NCI-H524 treated with DMSO at 0.1 percent for 48 hours (cell line): Measurements from ENCODE around the gene FBLL1.
"Not testable (repeated sequence)": the region's sequence is repeated elsewhere in the genome, so short reads cannot be mapped to it uniquely, and the experiment has no call there.

Experiments used
- DNase-seq: peaks from one replicate; lab custom pipeline; 2025; lab: John Stamatoyannopoulos, UW

The FBLL1 gene

DNA sequence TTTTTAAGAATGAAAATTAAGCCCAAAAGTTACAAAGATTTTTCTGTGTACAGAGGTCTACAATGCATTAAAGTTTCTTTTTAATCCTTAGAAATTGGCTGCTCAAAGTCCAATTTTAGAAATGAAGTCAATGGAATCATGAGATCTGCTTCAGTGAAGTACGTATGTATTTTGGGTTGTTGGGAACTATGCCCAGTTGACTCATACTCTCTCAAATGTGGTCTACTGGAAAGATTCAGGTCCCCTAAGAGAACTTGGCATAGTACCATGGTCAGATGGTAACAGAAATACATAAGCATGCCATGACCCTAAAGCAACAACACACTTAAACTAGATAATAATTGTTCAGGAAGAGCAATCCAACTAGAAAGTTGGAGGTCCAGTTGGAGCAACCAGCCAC lies 23.0 kb downstream of the FBLL1 start:
- no peak for DNase-seq

DNA sequence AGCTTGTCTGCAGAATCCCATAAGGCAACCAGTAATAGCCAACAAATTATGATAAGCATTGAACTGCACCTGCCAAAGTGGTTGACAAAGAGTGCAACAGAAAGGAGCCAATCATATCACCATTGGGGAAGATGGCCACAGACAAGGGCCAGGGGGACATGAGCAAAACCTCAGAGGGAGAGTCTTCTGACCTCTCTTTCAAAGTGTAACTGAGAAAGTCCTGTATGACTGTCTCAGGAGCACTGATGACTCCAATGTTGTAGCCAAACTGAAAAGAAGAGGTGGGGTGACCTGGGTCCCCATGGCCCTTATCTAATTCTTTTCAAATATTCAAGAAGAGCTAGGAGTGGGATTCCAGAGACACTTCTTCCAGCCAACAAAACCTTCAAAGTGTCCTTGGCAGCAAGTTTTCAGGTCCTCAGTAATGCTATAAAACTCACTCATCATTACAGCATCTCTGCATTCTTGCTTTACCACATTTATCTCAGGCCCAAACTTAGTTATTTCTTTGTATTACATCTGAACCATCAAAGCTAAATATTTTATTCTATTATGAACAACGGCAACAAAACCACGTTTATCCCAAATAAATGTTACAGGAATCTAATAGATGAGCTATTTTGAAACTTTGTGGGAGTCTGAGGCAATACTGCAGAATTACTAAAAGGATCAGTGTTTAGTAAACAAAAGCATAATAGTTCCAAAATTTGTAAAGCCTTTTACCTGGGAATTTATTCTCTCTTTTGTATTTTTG lies 24.4 kb downstream of the FBLL1 start:
- DNase-seq, result no peak

DNA sequence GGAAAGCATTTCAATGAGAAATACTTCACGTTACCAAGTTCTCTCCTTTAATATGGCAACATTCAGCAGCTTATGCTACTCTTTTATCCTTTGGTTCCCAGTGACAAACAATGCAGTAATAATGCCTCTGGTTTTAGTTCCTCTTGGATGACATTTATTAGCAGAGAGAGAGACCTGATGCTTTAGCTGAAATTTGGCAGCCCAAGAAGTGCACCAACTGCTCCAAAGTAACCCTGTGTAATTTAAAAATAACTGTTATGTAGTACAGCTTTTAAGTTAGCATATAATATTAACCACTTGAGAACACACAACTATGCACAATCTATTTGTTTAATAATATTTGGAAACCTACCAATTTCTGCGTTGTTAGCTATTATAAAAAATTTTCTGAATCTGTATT lies 28.3 kb downstream of the FBLL1 start:
- no peak for DNase-seq

DNA sequence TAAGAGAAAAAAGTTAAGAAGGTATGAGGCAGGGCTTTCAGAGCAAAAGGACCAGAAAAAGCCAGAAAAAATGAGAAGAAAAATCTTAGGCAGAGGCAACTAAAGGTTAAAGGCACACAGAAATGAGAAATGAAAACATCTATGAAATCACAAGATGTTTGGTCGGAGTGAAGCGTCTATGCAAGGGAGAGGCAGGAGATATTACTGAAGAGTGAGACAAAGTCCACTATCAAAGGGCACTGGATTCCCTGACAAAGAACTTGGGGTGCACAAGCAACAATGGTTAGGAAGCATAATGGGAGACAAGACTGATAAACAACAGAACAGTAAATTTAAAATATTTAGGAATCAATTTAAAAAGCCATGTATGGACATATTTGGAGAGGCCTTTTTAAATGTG lies 33.2 kb downstream of the FBLL1 start:
- DNase-seq, result no peak

DNA sequence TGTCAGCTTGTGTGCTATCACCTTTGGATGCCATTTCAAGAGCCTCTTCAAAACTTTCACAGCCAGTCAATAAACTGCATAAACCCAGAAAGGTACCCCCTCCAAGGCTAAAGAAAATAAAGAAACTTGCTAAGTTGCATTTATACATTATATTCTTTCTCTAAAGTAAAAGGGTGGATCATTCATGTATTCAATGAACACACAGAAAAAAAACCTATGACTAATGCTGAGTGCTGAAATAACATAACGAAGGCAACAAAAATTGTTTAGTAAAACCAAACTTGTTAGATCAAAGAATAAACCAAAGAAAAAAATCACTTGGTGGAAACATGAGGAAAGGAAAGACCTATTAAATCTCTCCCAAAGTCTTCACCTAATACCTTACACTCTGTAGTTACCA lies 34.9 kb downstream of the FBLL1 start:
- DNase-seq, result no peak

DNA sequence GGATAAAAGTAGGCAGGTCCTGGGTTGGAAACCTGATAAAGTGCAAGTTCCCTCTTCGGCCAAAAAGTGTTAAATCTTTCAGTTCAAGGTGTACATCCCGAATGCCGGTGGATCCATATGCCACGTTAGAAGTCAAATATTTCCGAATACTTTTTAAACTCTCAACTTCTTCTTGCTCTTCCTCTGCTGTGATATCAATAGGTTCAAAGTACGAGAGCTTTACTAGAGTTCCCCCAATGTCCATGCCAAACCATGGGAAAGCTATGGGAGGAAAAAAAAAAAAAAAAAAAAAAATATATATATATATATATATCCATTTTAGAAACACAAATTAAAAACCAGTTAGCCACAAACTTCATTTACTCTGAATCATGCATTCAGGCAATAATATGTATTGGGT lies 39.6 kb downstream of the FBLL1 start:
- no peak for DNase-seq

DNA sequence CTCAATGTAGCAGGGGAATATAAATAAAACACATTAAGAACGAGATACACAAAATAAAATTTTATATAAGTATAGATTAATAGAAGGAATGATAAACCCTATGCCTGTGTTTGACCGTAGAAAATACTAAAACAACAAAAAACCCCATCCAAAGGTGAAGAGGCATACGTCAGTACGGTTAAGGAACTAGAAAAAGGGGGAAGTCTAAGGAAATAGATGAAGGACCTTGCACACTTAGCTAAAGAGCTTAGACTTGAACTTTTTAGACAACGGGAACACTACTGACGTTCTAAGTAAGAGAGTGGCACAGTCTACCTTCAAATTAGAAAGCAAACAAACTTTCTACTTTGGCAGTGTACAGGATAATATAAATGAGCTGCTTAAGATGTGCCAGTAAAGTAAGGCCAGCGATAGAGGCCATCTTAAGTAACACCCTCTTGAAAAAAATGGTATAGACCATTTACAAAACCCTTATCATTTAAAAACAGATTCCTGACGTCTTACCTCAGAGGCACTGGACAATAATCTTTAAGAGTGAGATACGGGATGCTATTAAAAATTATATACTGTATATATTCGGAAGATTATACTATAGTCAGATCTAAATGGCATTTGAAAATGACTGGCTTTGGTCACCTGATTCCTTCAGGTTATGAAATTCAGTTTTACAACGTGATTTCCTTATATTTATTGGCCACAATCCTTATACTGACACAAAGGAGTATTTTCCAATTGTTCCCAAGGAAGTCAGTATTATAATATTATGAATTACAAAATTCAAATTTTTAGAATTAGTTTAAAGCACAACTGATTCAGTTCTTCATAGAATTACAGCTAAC lies 41.6 kb downstream of the FBLL1 start:
- DNase-seq, result no peak

DNA sequence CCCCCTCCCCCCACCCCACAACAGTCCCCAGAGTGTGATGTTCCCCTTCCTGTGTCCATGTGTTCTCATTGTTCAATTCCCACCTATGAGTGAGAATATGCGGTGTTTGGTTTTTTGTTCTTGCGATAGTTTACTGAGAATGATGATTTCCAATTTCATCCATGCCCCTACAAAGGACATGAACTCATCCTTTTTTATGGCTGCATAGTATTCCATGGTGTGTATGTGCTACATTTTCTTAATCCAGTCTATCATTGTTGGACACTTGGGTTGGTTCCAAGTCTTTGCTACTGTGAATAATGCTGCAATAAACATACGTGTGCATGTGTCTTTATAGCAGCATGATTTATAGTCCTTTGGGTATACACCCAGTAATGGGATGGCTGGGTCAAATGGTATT lies 44.6 kb downstream of the FBLL1 start:
- not testable (repeated sequence) for DNase-seq

DNA sequence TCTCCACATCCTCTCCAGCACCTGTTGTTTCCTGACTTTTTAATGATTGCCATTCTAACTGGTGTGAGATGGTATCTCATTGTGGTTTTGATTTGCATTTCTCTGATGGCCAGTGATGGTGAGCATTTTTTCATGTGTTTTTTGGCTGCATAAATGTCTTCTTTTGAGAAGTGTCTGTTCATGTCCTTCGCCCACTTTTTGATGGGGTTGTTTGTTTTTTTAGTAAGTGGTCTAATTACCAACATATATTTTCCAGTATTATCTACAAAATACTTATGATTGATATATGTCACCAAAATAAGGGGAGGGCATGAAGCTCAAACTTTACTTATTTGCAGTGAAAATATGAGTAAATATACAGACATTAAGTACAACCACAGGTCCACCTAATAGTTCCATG lies 45.1 kb downstream of the FBLL1 start:
- not testable (repeated sequence) for DNase-seq

DNA sequence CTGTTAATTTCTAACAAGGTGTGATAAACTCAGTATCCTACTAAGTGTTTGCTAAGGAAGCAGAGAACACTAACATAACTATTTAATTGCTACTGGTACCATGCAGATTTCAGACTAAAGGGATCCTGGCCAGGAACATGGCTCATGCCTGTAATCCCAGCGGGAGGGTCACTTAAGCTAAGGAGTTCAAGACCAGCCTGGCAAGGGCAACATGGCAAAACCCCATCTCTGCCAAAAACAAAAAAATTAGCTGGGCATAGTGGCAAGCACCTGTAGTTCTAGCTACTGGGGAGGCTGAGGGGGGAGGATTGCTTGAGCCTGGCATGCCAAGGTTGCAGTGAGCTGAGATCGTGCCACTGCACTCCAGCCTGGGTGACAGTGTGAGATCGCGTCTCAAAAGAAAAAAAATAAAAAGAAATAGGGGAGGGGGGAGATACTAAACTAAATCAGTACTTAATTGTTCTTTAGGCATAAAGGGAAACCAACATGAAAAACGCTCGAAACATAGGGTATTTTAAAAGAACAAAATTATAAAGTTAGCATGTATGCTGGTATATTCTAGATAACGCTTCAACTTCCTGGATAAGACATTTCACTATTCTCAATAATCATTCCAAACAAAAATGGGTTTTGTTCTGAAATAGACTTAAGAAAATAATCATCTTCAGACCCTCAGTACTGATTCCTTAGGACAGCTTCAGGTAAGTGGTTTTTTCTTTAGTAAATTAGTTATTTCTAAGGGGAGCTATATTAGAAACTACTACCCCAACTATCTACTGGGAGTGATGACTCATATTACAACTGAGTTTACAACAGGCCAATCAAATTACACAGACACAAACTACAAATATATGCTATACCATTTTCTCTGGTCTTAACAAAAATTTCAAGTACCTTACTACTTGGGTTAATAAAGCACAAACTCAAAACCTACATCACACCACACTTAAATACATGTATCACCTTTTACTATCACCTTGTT lies 46.6 kb downstream of the FBLL1 start:
- no peak for DNase-seq

DNA sequence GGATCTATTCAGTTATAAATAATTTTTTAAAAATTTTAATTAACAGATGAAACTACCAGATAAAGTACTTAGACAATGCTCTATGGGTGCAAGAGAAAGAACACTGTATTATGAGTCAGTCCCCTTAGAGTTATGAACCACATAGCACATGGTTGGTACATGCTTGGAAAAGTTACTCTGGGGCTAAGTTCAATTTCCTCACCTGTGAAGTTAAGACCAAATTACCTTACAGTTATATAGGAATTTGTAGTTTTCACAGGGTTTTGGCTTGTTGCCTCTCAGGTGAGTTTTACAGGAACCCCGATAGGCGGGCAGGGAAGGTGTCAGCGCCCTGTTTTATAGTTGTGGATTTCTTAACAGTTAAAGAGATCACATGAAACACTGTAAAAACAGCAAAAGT lies 48.9 kb downstream of the FBLL1 start:
- DNase-seq, result no peak

DNA sequence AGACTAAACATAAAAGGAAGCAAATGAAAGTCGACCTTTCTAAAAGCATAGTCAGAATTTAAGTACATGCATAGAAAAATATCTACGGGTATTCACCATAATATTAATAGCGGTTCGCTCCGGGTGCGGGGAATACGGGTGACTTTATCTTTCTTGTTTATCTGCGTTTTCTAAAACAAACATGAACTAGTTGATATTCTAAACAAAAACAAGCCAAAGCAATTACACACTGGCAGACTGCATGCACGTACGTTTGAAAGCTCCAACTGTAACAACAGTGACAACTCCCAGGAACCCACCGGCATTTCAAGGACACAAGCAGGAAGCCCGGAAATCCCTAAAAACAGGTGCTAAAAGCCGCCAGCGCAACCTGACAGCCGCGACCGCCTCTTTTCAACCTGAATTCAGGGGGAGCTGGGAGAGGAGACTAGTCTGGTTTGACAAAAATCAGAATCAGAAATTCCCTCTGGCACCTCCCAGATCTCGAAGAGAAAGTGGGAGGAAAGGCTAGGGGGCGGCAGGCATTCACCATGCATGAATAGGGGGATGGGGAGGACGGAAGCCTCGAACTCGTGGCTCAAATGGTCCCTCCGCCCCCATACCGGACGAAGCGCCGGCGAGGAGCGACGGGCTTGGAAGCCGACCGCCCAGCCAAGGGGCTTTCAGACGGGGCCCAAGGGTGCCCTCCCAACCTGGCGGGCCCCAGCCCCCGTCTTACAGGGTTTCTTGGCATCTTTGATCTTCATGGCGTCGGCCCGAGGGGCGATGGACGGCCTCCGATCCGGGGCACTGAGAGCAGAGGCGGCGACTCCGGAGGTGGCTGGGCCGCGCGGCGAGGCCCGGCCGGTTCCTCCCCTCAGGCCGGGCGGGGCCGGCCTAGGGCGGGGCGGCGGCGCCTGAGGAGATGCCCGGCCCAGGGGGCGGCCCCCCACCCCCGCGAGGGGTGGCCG lies 49.7 kb downstream of the FBLL1 start, which contains the start of gene PANK3:
PANK3 (minus strand) TSS at position 831 of the 950 bp plus-strand sequence; CDS start at position 746, 85 bp downstream.
- DNase-seq, result no peak

DNA sequence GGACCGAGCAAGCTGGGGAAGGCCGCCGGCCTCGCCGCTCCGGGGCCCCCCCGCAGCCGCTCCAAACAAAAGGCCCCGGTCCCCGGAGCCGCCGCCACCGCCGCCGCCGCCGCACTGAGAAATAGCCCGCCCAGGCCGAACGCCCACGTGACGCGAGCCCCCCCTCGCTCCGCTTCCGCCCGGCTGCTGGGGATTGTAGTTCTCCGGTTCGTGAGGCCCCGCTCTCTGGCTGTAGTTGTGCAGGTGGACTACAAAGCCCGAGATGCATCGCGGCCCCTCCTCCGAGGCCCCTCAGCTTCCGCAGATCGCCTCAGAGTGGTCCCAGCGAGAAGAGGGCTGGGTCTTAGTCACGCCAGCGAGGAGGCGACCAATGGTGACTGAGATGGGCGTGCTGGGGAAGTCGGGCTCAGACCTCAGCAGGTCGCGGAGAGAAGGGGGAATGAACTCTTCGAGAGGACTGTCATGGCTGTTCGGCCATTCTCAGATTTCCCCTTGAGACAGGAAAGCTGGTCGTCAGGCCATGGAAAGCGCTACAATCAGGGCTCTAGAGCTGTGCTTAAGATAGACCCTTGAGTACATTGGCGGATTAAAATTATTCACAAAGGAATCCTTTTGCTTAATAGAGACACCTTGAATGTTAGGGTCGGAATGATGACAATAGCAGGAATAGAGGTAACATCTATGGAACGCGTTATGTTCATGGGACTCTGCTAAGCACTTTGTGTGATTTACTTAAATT lies 50.6 kb downstream of the FBLL1 start:
- peak; percentile 86 for DNase-seq

DNA sequence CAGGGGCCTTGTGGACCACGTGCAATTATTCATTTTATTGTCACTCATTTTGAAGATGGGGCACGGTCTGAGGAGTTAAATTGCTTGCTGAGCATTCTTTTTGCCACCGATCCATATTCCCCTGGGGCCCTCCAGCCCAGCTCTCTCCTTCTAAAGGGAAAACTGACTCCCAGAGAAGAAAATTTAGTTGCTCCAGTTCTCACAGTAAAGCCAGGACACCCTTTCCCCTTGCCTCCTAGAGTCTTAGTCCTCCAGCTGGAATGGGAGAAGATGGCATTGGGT lies 51.1 kb downstream of the FBLL1 start:
- no peak for DNase-seq
